Ishikawa (cell line): ENCODE measurements around the gene DNASE1L2.

ENCODE experiments used
- CEBPB ChIP-seq: IDR thresholded peaks from 2 replicates; pipeline ENCODE4 v1.6.1; 2012
- EP300 ChIP-seq: IDR thresholded peaks from 2 replicates; pipeline ENCODE4 v1.6.1; 2012; ENCODE audit warnings: borderline replicate concordance
- MAX ChIP-seq: IDR thresholded peaks from 2 replicates; pipeline ENCODE4 v1.6.1; 2012
- RAD21 ChIP-seq: IDR thresholded peaks from 2 replicates; pipeline ENCODE4 v1.6.1; 2012; ENCODE audit warnings: low read depth

GRCh38 chr16:2204416-2205103, 31.7 kb upstream of the DNASE1L2 start:
- TF ChIP-seq RAD21 (no peak), EP300 (no peak), CEBPB (no peak), MAX (no peak)
